Activated CD4-positive, alpha-beta T cell treated with anti-CD3 and anti-CD28 coated beads, Interleukin-2, Interleukin-6, amounts not matched to agents 100 ng/mL and 50 ng/mL, durations not matched to agents 16 hours and 8 hours (primary cell): ENCODE results near the gene RERG.
"Not testable (repeated sequence)": the region's sequence is repeated elsewhere in the genome, so short reads cannot be mapped to it uniquely, and the experiment has no call there.

ENCODE experiments used
- DNase-seq: peaks from one replicate; pipeline ENCODE4 v3.0.0-alpha.2; 2020

Gene RERG

DNA sequence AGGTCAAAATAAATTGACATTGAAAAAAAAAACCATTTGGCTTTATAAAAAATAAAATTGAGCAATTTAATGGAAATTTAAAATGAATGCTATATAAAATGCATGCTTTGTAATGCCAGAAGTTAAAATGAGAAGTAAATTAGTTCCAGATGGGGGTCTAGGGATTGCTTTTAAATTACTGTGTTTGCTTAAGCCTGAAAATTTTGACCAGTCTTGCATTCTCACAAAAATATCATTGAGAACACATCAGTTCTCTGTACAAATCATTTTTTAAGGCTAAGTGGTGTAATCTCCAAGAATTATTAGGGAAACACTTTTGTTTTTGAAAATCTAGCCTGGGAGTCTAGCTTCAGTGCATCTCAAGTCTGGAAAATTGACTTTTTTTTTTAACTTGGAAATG is 90.7 kb downstream of the RERG start:
- no peak for DNase-seq

DNA sequence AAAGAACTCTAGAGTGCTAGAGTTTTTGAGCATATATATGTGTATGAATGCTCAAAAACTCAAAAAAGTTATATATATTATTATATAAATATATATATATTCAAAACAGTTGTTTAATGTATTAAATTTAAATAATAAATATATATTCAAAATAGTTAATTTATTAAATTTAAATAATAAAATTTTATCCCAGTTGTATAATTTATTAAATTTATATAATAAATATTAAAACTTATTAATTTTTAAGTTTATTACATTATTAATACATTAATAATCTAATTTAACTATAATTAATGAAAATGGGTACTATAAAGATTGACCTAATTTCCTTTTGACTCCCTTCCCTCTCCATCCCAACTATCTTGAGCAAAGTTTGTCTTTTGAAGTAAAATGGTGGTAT is 97.8 kb downstream of the RERG start:
- no peak for DNase-seq

DNA sequence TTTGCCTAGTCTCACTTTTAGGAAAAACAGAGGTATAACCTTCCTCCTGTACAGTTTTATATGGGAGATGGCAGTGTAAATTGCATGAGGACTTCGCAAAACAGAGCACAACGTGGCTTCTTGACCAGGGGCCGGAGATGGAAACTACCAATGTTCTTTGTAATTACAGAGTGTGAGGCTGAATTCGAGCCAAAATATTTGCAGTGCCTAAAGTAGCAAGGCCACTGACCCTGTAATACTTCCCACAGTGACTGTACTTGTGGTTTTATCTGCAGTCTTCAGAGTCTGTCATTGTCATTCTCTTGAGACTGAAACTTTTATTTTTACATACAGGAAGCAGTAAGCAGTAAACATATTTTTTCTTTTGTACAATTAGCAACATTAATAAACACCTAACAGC is 98.9 kb downstream of the RERG start:
- no peak for DNase-seq

DNA sequence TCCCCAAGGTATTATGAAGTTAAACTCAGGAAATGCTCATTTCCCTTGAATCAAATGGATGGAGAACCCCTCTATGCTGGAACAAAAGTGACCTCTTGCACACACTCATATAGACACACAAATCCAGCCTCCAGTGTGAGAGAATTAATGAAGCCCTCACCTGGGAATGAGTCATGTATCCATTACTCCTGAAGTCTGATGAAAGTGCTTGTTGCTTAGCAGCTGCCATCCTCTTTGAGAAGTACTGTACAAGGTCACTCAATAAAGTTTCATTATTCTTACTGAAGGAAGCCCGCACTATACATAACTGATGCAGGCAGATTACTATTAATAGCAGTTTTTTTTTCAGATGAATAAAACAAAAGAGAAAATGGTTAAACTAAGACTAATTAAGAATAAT is 102.3 kb downstream of the RERG start:
- DNase-seq: no peak

DNA sequence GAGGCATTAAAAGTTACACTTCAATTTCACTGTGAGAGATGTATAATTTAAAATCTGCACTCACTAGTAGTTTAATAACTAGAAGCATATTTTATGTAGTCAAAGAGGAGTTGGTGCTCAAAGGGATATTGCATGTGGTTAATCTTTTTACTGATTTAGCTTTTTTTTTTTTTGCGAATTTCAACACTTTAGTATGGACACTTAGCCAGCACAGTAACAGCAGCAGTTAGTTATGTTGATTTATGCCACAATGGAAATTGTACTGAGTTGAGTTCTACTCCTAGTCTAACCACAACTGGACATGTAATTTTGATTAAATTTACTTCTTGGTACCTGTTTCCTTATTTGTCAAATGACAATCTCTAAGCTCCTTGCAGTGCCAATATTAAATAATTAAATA is 104.2 kb downstream of the RERG start:
- DNase-seq: no peak

DNA sequence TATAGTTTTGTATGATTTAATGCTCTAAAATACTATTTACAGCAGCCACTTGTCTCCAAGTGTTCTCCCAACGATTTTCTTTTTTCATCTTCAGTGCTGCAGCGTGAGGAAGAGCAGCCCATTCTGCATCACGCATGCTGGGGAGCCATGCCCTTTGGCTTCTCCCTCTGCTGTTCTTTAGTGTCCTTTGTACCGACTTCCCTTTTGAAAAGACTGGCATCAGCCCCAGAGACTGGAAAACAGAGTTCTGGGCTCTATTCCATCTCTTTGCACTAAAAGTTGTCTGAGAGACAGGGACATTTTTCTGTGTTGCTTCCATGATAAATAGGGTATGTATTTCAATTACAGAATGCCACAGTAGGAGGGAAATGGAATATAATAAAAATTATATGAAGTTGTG is 105.1 kb downstream of the RERG start:
- no peak for DNase-seq

DNA sequence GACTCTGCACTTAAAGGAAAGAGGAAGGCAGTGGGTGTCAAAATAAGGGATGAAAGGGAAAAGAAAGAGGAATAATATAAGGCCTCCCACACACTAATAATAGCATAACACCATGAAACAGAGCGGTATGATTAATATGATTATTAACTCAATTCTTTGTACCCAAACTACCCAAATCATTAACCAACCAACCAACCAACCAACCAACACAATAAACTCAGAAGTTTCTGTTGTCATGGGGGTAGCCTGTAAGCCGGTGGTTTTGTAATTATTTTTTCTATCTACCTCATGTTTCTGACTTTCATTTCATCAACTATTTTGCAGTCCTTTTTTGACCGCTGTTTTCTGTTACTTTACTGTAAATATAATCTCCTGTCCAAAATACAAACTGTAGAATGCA is 105.8 kb downstream of the RERG start:
- DNase-seq: no peak

DNA sequence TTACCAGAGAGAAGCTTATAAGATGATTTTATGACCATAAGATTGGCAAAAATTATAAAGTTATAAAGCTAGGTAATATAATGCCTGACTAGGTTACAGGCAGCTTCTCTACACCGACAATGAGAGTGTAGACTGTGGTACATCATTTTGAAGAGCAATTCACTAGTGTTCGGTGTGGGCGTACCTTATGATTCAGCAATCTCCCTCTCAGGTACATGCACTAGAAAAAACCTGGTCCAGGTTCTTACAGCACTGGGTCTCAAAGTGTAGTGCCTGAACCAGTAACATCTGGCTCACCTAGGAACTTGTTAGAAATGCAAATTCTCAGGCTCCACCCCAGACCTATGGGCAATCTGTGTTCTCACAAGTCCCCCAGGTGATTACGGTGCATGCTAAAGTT is 106.7 kb downstream of the RERG start:
- no peak for DNase-seq

DNA sequence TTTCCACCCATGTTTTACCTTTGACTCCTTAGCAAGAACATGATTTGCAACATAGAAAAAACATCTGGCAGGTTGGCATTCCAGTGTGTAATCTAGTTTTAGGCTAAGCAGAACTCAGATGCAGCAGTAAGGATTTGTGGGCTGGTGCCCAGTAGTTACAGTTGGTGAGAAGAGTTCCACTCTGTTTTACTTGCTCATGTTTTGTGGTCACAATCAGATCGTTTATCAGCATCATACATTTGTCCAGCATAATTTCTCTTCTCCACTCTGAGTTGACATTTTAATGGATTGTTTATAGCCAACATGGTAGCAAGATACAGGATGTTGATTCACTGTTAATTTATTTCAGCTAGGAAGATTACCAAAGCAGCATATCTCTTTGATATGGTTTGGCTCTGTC is 128.4 kb downstream of the RERG start:
- DNase-seq: no peak

DNA sequence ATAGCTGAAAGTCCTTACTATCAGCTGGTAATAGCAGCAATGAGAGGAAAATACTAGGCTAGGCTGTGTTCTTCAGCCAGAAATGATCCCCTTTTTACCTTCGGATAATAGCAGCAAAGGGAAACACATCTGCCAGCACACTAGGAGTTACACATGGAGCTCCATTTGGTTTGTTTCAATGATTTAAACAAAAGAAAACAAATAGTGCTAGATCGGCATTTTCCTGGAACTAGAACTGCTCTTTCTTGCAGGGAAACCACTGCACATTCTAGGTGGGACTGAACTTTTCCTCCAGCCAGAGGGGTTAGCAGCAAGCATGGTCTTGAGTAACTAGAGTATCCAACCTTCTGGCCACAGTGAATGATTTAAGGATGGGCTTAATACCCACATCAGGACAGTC is 130.8 kb downstream of the RERG start:
- no peak for DNase-seq

DNA sequence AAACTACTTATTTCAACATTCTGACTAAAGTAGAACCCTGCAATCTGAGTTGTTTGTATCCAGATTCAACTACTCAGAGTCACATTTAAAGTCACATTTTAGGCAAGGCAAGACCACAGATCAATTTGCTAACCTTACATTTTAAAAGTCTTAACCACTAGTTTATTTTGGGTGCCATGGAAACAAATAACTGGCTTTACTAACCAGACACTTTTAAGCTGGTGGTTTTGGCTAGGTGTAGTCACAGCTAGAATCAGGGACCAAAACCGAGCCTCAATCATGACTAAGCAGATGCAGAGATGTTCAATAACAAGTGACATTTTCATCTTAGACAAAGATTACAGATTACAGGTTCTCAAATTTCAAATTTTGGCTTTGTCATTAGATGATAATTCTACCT is 133.1 kb downstream of the RERG start:
- DNase-seq: peak; percentile 76

DNA sequence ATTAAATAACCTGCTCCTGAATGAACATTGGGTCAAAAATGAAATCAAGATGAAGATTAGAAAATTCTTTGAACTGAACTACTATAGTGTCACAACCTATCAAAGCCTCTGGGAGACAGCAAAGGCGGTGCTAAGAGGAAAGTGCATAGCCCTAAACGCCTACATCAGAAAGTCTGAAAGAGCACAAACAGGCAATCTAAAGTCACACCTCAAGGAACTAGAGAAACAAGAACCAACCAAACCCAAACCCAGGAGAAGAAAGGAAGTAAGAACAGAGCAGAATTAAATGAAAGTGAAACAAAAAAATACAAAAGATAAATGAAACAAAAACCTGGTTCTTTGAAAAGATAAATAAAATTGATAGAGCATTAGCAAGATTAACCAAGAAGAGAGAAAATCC is 143.5 kb downstream of the RERG start:
- not testable (repeated sequence) for DNase-seq

DNA sequence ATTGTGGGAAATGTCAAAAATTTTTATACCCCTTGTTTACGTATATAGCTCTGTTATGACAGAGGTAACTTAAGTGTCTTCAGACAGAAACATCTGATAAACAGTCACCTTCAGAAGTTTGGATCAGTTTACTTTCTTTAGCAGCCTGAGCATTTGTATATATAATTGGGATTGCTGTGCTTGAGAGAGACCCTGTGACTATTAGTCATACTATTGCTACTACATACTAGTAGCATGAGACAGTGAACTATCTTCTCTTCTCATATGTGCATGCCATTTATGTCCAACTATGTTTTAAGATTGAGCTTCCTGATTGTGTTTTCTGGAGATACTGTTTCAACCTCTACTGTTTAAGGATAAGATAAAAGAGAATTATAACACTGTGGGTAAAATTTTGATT is 146.9 kb downstream of the RERG start:
- no peak for DNase-seq

DNA sequence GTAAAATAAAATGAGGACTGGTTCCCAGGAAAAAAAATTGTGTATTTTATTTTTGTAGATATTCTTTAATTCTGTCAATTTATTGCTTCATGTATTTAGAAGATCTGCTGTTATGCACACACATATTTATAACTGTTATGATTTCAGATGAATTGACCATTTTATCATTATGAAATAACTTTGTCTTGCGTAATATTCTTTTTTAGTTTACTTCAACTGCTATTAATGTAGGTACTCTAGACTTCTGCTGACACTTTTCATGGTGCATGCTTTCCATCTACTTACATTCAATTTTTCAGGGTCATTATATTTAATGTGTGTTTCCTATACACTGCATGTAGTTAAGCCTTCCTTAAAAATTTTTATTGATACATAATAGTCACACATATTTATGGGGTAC is 162.1 kb downstream of the RERG start:
- DNase-seq: no peak
